Neuronal stem cell (in vitro differentiated cells): ENCODE data around the gene RDM1.

Experiments
- DNase-seq: peaks from one replicate; pipeline ENCODE4 v3.0.0-alpha.2; 2013; ENCODE audit warnings: low spot score
- H2AFZ ChIP-seq: one replicate; pipeline ENCODE4 v1.6.1; 2013; ENCODE audit warnings: mild to moderate bottlenecking, low read length, inconsistent platforms
- H2AK5ac ChIP-seq: 2 replicates; pipeline ENCODE4 v1.6.1; 2013; ENCODE audit warnings: low read depth, mild to moderate bottlenecking, inconsistent platforms, low read length, moderate library complexity, mixed read lengths
- H2BK120ac ChIP-seq: 2 replicates; pipeline ENCODE4 v1.6.1; 2013; ENCODE audit warnings: low read depth, mild to moderate bottlenecking, inconsistent platforms, low read length, moderate library complexity, mixed read lengths
- H2BK12ac ChIP-seq: one replicate; pipeline ENCODE4 v1.6.1; 2013; ENCODE audit warnings: low read length, inconsistent platforms
- H2BK15ac ChIP-seq: 2 replicates; pipeline ENCODE4 v1.6.1; 2013; ENCODE audit warnings: mild to moderate bottlenecking, low read length, inconsistent platforms, mixed read lengths
- H2BK5ac ChIP-seq: one replicate; pipeline ENCODE4 v1.6.1; 2013; ENCODE audit warnings: inconsistent platforms, mild to moderate bottlenecking, low read length, moderate library complexity
- H3K14ac ChIP-seq: one replicate; pipeline ENCODE4 v1.6.1; 2013; ENCODE audit warnings: low read length, inconsistent platforms
- H3K18ac ChIP-seq: 2 replicates; pipeline ENCODE4 v1.6.1; 2013; ENCODE audit warnings: low read length, inconsistent platforms
- H3K23ac ChIP-seq: 2 replicates; pipeline ENCODE4 v1.6.1; 2013; ENCODE audit warnings: low read depth, mild to moderate bottlenecking, mixed read lengths, low read length, inconsistent platforms; ENCODE audit not compliant: poor library complexity
- H3K27ac ChIP-seq: replicated peaks from 3 replicates; pipeline ENCODE4 v1.5.1; 2013; ENCODE audit warnings: low read length, inconsistent platforms
- H3K27me3 ChIP-seq, 3 experiments: 2 replicates each; pipeline ENCODE4 v1.6.1; 2013; ENCODE audit warnings: low read length in 3 of 3, mild to moderate bottlenecking in 2 of 3, inconsistent platforms in 1 of 3, low read depth in 1 of 3, mixed read lengths in 1 of 3, moderate library complexity in 1 of 3; ENCODE audit not compliant: control insufficient read depth in 3 of 3, insufficient read depth in 3 of 3
- H3K36me3 ChIP-seq, 2 donors: replicated peaks in 1 of 2; 2 replicates each; pipeline ENCODE4 v1.6.1; 2013; ENCODE audit warnings: low read length in 2 of 2; ENCODE audit not compliant: control insufficient read depth in 2 of 2, insufficient read depth in 2 of 2
- H3K4ac ChIP-seq: 2 replicates; pipeline ENCODE4 v1.6.1; 2013; ENCODE audit warnings: inconsistent platforms, mild to moderate bottlenecking, low read length, moderate library complexity
- H3K4me1 ChIP-seq, 2 donors: 1 replicate in 1 of 2; 2 replicates in 1 of 2; pipeline ENCODE4 v1.6.1; 2013; ENCODE audit warnings: low read length in 2 of 2, low read depth in 1 of 2; ENCODE audit not compliant: control insufficient read depth in 2 of 2, insufficient read depth in 1 of 2
- H3K4me2 ChIP-seq: one replicate; pipeline ENCODE4 v1.6.1; 2013; ENCODE audit warnings: mild to moderate bottlenecking, low read length, inconsistent platforms; ENCODE audit not compliant: insufficient read depth, poor library complexity, severe bottlenecking
- H3K4me3 ChIP-seq, 2 donors: 2 replicates each; pipeline ENCODE4 v1.5.1; 2013; ENCODE audit warnings: low read length in 2 of 2, mild to moderate bottlenecking in 2 of 2, inconsistent platforms in 1 of 2, moderate library complexity in 1 of 2
- H3K79me1 ChIP-seq: one replicate; pipeline ENCODE4 v1.6.1; 2013; ENCODE audit warnings: low read depth, mild to moderate bottlenecking, inconsistent platforms, low read length, moderate library complexity
- H3K9ac ChIP-seq: one replicate; pipeline ENCODE4 v1.6.1; 2013; ENCODE audit warnings: mild to moderate bottlenecking, low read depth, low read length, inconsistent platforms; ENCODE audit not compliant: poor library complexity
- H3K9me3 ChIP-seq, 2 donors: replicated peaks in 1 of 2; 2 replicates each; pipeline versions ENCODE3 to v1.6.1; 2013; ENCODE audit warnings: low read length in 2 of 2, mild to moderate bottlenecking in 2 of 2, inconsistent platforms in 1 of 2, low read depth in 1 of 2, mixed read lengths in 1 of 2, moderate library complexity in 1 of 2; ENCODE audit not compliant: control insufficient read depth in 2 of 2, insufficient read depth in 1 of 2
- H4K8ac ChIP-seq: one replicate; pipeline ENCODE4 v1.6.1; 2013; ENCODE audit warnings: low read depth, mild to moderate bottlenecking, inconsistent platforms, low read length, moderate library complexity
- H4K91ac ChIP-seq: one replicate; pipeline ENCODE4 v1.6.1; 2013; ENCODE audit warnings: low read length, low read depth, mild to moderate bottlenecking, inconsistent platforms; ENCODE audit not compliant: poor library complexity
- WGBS, 2 donors: extraction: QIAGEN DNeasy Blood & Tissue Kit; methylation state at CpG; one replicate each; pipeline ENCODE4 v1.1.7; 2013; ENCODE audit warnings: missing lambda C conversion rate in 2 of 2, mixed read lengths in 1 of 2; ENCODE audit not compliant: insufficient read length in 2 of 2, insufficient replicate concordance in 1 of 2; ENCODE audit errors: extremely low coverage in 2 of 2; 5-methylcytosine and 5-hydroxymethylcytosine counted together

The RDM1 gene

GRCh38 chr17:35953720-35954119, 23.1 kb upstream of the RDM1 start:
- Histone ChIP-seq H3K27me3 (peaks cover 0 to 4% (median 0%) of the 10 kb centered on the region in 3 experiments), H3K9me3 (no peaks in the 10 kb centered on the region), H3K79me1 (no peaks in the 10 kb centered on the region), H2BK12ac (no peak overlapping the region), H2BK120ac (no peak overlapping the region), H3K18ac (peak overlapping the region; percentile 76), H2AK5ac (no peak overlapping the region), H3K4me2 (no peak overlapping the region), H3K4me1 (peaks cover 0 to 3% of the 10 kb centered on the region in 2 donors), H4K91ac (no peak overlapping the region), H3K14ac (no peak overlapping the region), H3K4ac (no peak overlapping the region), H2BK15ac (peak overlapping the region; percentile 85), H2AFZ (peak overlapping the region; percentile 59), H3K36me3 (no peaks in the 10 kb centered on the region), H3K9ac (no peak overlapping the region), H3K4me3 (no peak overlapping the region), H3K27ac (no peak overlapping the region), H3K23ac (no peak overlapping the region), H2BK5ac (no peak overlapping the region), H4K8ac (peak overlapping the region; percentile 6)
- WGBS, 2 donors = no CpG with 5 or more reads among the region's 7 CpGs
- no peak for DNase-seq

- H3K14ac ChIP-seq = no peak overlapping the region
- no peak overlapping the region for H2BK120ac ChIP-seq
- no peak for DNase-seq
- H3K23ac ChIP-seq = no peak overlapping the region
- no peak overlapping the region for H2BK15ac ChIP-seq
- no peak overlapping the region for H3K4ac ChIP-seq
- peaks cover 0 to 3% of the 10 kb centered on the region in 2 donors for H3K4me1 ChIP-seq
- no peak overlapping the region for H3K4me3 ChIP-seq
- no CpG with 5 or more reads among the region's 3 CpGs for WGBS, 2 donors
- no peak overlapping the region for H4K8ac ChIP-seq
- H2BK5ac ChIP-seq = no peak overlapping the region
- H3K27ac ChIP-seq = no peak overlapping the region
- no peaks in the 10 kb centered on the region for H3K36me3 ChIP-seq
- no peak overlapping the region for H2AK5ac ChIP-seq
- H3K18ac ChIP-seq = no peak overlapping the region
- H2BK12ac ChIP-seq = no peak overlapping the region
- no peaks in the 10 kb centered on the region for H3K79me1 ChIP-seq
- no peak overlapping the region for H2AFZ ChIP-seq
- no peak overlapping the region for H4K91ac ChIP-seq
- no peak overlapping the region for H3K9ac ChIP-seq
- H3K27me3 ChIP-seq = peaks cover 0 to 4% (median 0%) of the 10 kb centered on the region in 3 experiments
- H3K9me3 ChIP-seq = no peaks in the 10 kb centered on the region
- no peak overlapping the region for H3K4me2 ChIP-seq
Measured at GRCh38 chr17:35949401-35949800, 18.8 kb upstream of the RDM1 start.

- Histone ChIP-seq H2AK5ac (no peak overlapping the region), H3K18ac (no peak overlapping the region), H3K4me3 (no peak overlapping the region), H3K4ac (no peak overlapping the region), H3K9ac (no peak overlapping the region), H3K79me1 (no peaks in the 10 kb centered on the region), H2BK15ac (no peak overlapping the region), H2BK120ac (no peak overlapping the region), H3K23ac (no peak overlapping the region), H3K27ac (no peak overlapping the region), H3K14ac (no peak overlapping the region), H2BK5ac (no peak overlapping the region), H3K4me2 (no peak overlapping the region), H4K91ac (no peak overlapping the region), H2AFZ (no peak overlapping the region), H3K9me3 (no peaks in the 10 kb centered on the region), H4K8ac (no peak overlapping the region), H3K36me3 (no peaks in the 10 kb centered on the region), H2BK12ac (no peak overlapping the region), H3K27me3 (peaks cover 0 to 4% (median 0%) of the 10 kb centered on the region in 3 experiments), H3K4me1 (no peaks in the 10 kb centered on the region)
- no CpG with 5 or more reads among the region's 7 CpGs for WGBS, 2 donors
- DNase-seq = no peak
Measured at GRCh38 chr17:35948092-35948491, 17.5 kb upstream of the RDM1 start.

GRCh38 chr17:35947156-35947585, 16.6 kb upstream of the RDM1 start:
- Histone ChIP-seq H3K27me3 (peaks cover 0 to 7% (median 0%) of the 10 kb centered on the region in 3 experiments), H2AFZ (peak overlapping the region; percentile 65), H3K18ac (no peak overlapping the region), H3K4me2 (no peak overlapping the region), H2AK5ac (no peak overlapping the region), H3K79me1 (no peaks in the 10 kb centered on the region), H3K23ac (no peak overlapping the region), H3K4me3 (no peak overlapping the region), H3K9me3 (no peaks in the 10 kb centered on the region), H4K91ac (no peak overlapping the region), H3K4me1 (no peaks in the 10 kb centered on the region), H3K27ac (no peak overlapping the region), H3K14ac (no peak overlapping the region), H4K8ac (no peak overlapping the region), H2BK120ac (no peak overlapping the region), H2BK5ac (no peak overlapping the region), H3K36me3 (no peaks in the 10 kb centered on the region), H2BK12ac (no peak overlapping the region), H3K9ac (no peak overlapping the region), H3K4ac (no peak overlapping the region), H2BK15ac (no peak overlapping the region)
- WGBS, 2 donors = no CpG with 5 or more reads among the region's 12 CpGs
- DNase-seq = peak; percentile 41
